WERI-Rb-1 (cell line): ENCODE data around the gene CLEC11A.

Experiments used
- DNase-seq: peaks from one replicate; pipeline ENCODE4 v3.0.0-alpha.2; 2020
- H3K27ac ChIP-seq: fragments of 250-450 bp; sonication (Bioruptor Pico); 2 replicates; pipeline ENCODE4 v1.5.1; 2020; ENCODE audit warnings: mild to moderate bottlenecking, moderate library complexity
- H3K27me3 ChIP-seq: fragments of 250-450 bp; sonication (Bioruptor Pico); 2 replicates; pipeline ENCODE4 v1.5.1; 2021; ENCODE audit warnings: mild to moderate bottlenecking, low read depth, moderate library complexity; ENCODE audit not compliant: insufficient read depth, severe bottlenecking
- H3K36me3 ChIP-seq: fragments of 250-450 bp; sonication (Bioruptor Pico); 2 replicates; pipeline ENCODE4 v1.5.1; 2020; ENCODE audit warnings: mild to moderate bottlenecking, moderate library complexity
- H3K4me3 ChIP-seq: 2 replicates; pipeline ENCODE4 v1.5.1; 2011; ENCODE audit warnings: low read depth, mild to moderate bottlenecking, control low read depth, low read length
- H3K9me3 ChIP-seq: fragments of 250-450 bp; sonication (Bioruptor Pico); 2 replicates; pipeline ENCODE4 v1.5.1; 2021; ENCODE audit warnings: mild to moderate bottlenecking, moderate library complexity; ENCODE audit not compliant: severe bottlenecking
- CTCF ChIP-seq: IDR thresholded peaks from 2 replicates; pipeline ENCODE4 v1.5.1; 2011; ENCODE audit warnings: low read depth, mild to moderate bottlenecking, control low read depth, inconsistent platforms, low read length

CLEC11A gene

GRCh38 chr19:50695251-50696093 lies 27.7 kb upstream of the CLEC11A start:
- no peaks in the 10 kb centered on the region for H3K27me3 ChIP-seq
- peak; percentile 84 for DNase-seq
- H3K4me3 ChIP-seq: peak overlapping the region; percentile 79
- no peaks in the 10 kb centered on the region for H3K9me3 ChIP-seq
- no peak for TF ChIP-seq CTCF
- no peaks in the 10 kb centered on the region; the same call in 1 of the 2 replicates for H3K36me3 ChIP-seq
- H3K27ac ChIP-seq: peak overlapping the region; percentile 84

- H3K9me3 ChIP-seq: no peaks in the 10 kb centered on the region
- H3K4me3 ChIP-seq: peak overlapping the region; percentile 79
- no peaks in the 10 kb centered on the region; the same call in 1 of the 2 replicates for H3K36me3 ChIP-seq
- TF ChIP-seq CTCF: no peak
- no peak for DNase-seq
- peak overlapping the region; percentile 84 for H3K27ac ChIP-seq
- H3K27me3 ChIP-seq: no peaks in the 10 kb centered on the region
Observed at GRCh38 chr19:50696094-50696483, 27.1 kb upstream of the CLEC11A start.

GRCh38 chr19:50697414-50698124 lies 25.6 kb upstream of the CLEC11A start:
- no peaks in the 10 kb centered on the region for H3K9me3 ChIP-seq
- H3K4me3 ChIP-seq: no peak overlapping the region
- TF ChIP-seq CTCF: no peak
- H3K27ac ChIP-seq: no peak overlapping the region
- H3K27me3 ChIP-seq: no peaks in the 10 kb centered on the region
- no peaks in the 10 kb centered on the region for H3K36me3 ChIP-seq
- DNase-seq: no peak

GRCh38 chr19:50701367-50701985 lies 21.7 kb upstream of the CLEC11A start:
- peaks cover 14% of the 10 kb centered on the region for H3K27me3 ChIP-seq
- TF ChIP-seq CTCF: no peak
- H3K9me3 ChIP-seq: no peaks in the 10 kb centered on the region
- no peak overlapping the region for H3K4me3 ChIP-seq
- no peak overlapping the region for H3K27ac ChIP-seq
- no peak for DNase-seq
- no peaks in the 10 kb centered on the region for H3K36me3 ChIP-seq

GRCh38 chr19:50702158-50702870 lies 20.9 kb upstream of the CLEC11A start:
- no peak for TF ChIP-seq CTCF
- H3K36me3 ChIP-seq: no peaks in the 10 kb centered on the region
- DNase-seq: no peak
- no peaks in the 10 kb centered on the region for H3K9me3 ChIP-seq
- peaks cover 14% of the 10 kb centered on the region for H3K27me3 ChIP-seq
- no peak overlapping the region for H3K4me3 ChIP-seq
- no peak overlapping the region for H3K27ac ChIP-seq
